ENCODE data around the gene CLDN11.

Gene CLDN11

DNA sequence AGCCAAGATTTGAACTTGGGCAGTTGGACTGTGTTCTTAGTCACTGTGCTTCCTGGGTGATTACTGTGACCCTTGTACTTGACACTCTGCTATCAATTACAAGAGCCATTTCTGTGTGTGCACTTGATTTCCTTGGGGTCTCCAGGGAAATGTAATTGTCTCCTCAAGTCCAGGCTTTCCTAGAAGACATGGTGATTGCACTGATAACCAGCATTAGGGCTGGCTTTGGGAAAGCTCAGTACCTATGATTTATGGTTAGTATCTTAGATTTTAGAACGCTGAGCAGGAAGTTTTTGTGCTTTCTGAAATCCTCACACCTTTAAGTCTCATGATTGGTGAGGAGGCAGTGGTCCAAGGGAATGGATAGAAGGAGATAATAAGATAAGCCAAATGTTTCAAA is 1.6 kb upstream of the CLDN11 start:
- TF ChIP-seq, protein P1, sequence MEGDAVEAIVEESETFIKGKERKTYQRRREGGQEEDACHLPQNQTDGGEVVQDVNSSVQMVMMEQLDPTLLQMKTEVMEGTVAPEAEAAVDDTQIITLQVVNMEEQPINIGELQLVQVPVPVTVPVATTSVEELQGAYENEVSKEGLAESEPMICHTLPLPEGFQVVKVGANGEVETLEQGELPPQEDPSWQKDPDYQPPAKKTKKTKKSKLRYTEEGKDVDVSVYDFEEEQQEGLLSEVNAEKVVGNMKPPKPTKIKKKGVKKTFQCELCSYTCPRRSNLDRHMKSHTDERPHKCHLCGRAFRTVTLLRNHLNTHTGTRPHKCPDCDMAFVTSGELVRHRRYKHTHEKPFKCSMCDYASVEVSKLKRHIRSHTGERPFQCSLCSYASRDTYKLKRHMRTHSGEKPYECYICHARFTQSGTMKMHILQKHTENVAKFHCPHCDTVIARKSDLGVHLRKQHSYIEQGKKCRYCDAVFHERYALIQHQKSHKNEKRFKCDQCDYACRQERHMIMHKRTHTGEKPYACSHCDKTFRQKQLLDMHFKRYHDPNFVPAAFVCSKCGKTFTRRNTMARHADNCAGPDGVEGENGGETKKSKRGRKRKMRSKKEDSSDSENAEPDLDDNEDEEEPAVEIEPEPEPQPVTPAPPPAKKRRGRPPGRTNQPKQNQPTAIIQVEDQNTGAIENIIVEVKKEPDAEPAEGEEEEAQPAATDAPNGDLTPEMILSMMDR (IDR thresholded peaks at IDR 0.05; ENCODE audit: borderline replicate concordance, control extremely low read depth, extremely low read depth, insufficient read depth, missing control alignments), result no peak
- no peak for DNase-seq (ENCODE audit: low spot score)
- in situ Hi-C loops (cut with MboI; ENCODE audit: low sequenced_read_pairs, unreplicated experiment), result loop anchor here (5.0 kb wide), 1 partner anchor 395 kb away; no protein-coding TSS in a partner anchor

DNA sequence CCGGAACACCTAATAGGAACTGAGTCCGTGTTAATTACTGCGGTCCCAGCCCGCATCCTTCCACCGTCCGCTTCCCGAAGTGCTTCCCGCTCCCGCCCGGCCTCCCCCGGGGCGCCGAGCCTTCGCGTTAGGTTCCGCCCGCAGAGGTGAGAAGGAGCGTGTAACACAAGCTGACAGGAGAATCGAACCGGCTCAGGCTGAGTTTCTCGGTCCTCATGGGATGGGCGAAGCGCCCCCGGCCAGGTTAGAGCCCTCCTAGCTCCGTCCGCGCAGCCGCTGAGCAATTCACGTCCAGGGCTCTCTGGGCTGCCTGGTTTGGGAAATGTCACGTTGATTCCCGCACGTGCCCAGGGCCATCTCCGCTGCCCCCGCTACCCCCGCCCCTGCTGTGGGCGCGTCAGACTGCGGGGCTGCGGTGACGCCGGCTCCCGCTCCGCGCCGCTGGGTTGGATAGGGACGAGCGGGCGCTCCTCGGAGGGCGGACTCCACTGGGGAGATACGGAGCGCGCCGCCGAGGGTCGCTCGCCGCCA is 954 bp downstream of the CLDN11 start:
- in situ Hi-C loops (cut with MboI; ENCODE audit: low sequenced_read_pairs, unreplicated experiment), result loop anchor here (5.0 kb wide), 1 partner anchor 393 kb away; no protein-coding TSS in a partner anchor
- TF ChIP-seq, protein P1 (IDR thresholded peaks at IDR 0.05; ENCODE audit: borderline replicate concordance, control extremely low read depth, extremely low read depth, insufficient read depth, missing control alignments), result no peak
- DNase-seq (ENCODE audit: low spot score), result peak; percentile 41

DNA sequence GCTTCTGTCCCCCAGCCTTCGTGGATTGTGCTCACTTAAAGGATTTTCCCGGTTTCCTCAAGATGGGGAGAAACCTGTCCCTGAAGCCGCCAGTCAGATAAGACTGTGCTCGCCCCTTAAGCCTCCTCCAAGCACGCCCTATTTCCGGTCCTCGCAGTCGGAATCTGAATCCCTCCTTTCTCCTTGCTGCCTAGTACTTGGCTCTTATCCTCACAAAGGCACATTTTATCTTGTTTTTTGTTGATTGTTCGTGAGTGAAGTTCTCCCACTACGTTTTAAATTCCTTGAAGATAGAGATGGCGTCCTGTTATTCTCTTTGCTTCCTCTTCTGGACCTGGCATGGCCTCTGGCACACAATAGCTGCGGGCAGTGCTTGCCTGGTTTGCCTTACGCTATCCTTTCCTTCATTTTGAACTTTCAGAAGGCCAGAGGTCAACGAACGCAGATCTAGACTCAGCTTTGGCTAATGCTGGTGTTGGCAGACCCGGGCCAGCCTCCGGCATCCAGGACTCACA is 1.7 kb downstream of the CLDN11 start:
- DNase-seq (ENCODE audit: low spot score), result no peak
- in situ Hi-C loops (cut with MboI; ENCODE audit: low sequenced_read_pairs, unreplicated experiment), result no loop called here
- TF ChIP-seq, protein P1 (IDR thresholded peaks at IDR 0.05; ENCODE audit: borderline replicate concordance, control extremely low read depth, extremely low read depth, insufficient read depth, missing control alignments), result no peak

DNA sequence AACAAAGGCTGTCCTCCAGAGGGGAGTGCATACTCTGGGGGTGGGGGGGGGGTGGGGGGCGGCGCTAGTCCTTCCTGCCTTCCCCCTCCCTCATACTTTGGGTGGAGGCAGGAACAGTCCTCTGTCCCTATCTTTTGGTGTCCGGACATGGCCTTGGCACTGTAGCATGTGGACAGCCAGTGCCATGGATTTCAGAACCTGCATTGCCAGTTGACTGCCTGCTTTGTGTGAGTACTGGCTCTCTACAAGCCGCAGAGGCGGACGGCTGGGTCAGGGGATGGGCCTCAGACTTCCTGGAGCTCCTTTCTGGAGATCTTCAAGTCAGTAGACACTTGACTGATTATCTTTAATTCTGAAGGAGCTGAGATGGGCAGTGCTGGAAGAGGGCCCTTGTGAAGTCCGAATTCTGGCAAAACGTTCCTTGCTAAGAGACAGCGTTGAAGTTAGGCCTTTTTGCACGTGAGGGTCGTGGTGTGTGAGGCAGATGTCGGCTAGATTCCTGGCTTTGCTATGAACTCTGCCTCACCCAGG is 2.5 kb downstream of the CLDN11 start:
- TF ChIP-seq, protein P1 (IDR thresholded peaks at IDR 0.05; ENCODE audit: borderline replicate concordance, control extremely low read depth, extremely low read depth, insufficient read depth, missing control alignments), result no peak
- in situ Hi-C loops (cut with MboI; ENCODE audit: low sequenced_read_pairs, unreplicated experiment), result no loop called here
- DNase-seq (ENCODE audit: low spot score), result no peak

DNA sequence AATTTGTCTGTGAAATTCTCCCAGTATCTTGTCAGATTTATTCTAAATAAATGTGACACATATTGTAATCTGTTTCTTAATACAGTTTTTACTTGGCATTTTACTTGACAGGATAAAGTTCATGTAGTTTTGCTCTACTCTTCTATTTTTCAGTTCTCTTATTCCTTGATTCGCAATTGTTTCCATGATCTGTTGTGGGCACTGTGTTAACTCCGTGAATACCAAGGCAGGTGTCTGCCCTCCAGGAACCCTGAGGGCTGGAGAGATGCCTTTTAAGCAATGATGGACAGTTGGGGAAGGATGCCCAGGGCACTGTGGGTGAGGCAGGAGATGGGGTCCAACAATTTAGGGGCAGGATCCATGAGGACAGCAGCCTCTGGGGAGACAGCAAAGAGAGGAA is 3.1 kb downstream of the CLDN11 start:
- no peak for DNase-seq (ENCODE audit: low spot score)
- in situ Hi-C loops (cut with MboI; ENCODE audit: low sequenced_read_pairs, unreplicated experiment), result no loop called here
- TF ChIP-seq, protein P1 (IDR thresholded peaks at IDR 0.05; ENCODE audit: borderline replicate concordance, control extremely low read depth, extremely low read depth, insufficient read depth, missing control alignments), result no peak

DNA sequence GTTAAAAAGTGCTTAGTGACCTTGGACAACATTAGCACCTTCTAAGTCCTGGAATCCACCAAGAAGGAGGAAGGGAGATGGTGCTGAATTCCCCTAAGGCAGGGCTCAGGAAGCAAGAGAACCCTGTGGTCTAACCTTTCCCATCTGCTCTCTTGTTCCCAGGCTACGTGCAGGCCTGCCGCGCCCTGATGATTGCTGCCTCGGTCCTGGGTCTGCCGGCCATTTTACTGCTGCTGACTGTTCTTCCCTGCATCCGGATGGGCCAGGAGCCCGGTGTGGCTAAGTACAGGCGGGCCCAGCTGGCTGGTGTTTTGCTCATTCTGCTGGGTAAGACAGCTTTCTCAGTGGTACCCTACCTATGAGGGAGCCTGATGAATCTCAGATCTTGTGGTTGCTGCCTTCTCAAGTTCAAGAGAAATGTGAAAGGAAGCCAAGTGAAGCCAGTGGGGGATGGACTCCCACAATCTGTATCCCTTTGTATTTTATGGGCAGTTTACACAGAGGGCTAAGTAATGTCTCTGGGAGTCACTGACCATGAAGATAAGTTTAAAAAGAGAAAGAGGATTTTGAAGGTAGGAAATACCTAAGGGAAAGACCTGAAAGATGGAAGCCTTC is 4.4 kb downstream of the CLDN11 start:
- TF ChIP-seq, protein P1 (IDR thresholded peaks at IDR 0.05; ENCODE audit: borderline replicate concordance, control extremely low read depth, extremely low read depth, insufficient read depth, missing control alignments), result no peak
- in situ Hi-C loops (cut with MboI; ENCODE audit: low sequenced_read_pairs, unreplicated experiment), result no loop called here
- DNase-seq (ENCODE audit: low spot score), result no peak

Data from GM13976 (cell line).